Neural cell (in vitro differentiated cells): ENCODE results near the gene BRI3BP. TPM values are rescaled to one million over a fixed set of nuclear protein-coding genes. Genes with fewer than 3 reads are reported as not detected.
"Not testable (repeated sequence)": the region's sequence is repeated elsewhere in the genome, so short reads cannot be mapped to it uniquely, and the experiment has no call there.

ENCODE experiments used
- H2AFZ ChIP-seq: fragments of 200-600, 300-800 bp; sonication (generic), shearing (Covaris generic); 2 replicates; pipeline ENCODE4 v1.6.0; 2014; ENCODE audit warnings: low read depth, mild to moderate bottlenecking, antibody characterized with exemption, low read length, moderate library complexity
- H3F3A ChIP-seq: fragments of 200-600 bp; shearing (Covaris generic); 2 replicates; pipeline ENCODE4 v1.6.1; 2016; ENCODE audit warnings: mild to moderate bottlenecking, moderate library complexity, mixed read lengths, antibody characterized with exemption, low read length; ENCODE audit not compliant: insufficient read depth, poor library complexity, severe bottlenecking
- H3K27ac ChIP-seq: fragments of 200-600, 300-800 bp; sonication (generic), shearing (Covaris generic); 2 replicates; pipeline ENCODE4 v1.5.1; 2014; ENCODE audit warnings: mild to moderate bottlenecking, low read length, moderate library complexity
- H3K27me3 ChIP-seq: fragments of 300-800, 200-600 bp; sonication (generic), shearing (Covaris generic); 2 replicates; pipeline ENCODE4 v1.6.0; 2014; ENCODE audit warnings: mild to moderate bottlenecking, low read depth, low read length, moderate library complexity; ENCODE audit not compliant: insufficient read depth
- H3K36me3 ChIP-seq: fragments of 300-800, 200-600 bp; sonication (generic), shearing (Covaris generic); 2 replicates; pipeline ENCODE4 v1.5.1; 2014; ENCODE audit warnings: mild to moderate bottlenecking, antibody characterized with exemption, low read length, moderate library complexity; ENCODE audit not compliant: insufficient read depth
- H3K4me2 ChIP-seq: fragments of 300-800, 200-600 bp; sonication (generic), shearing (Covaris generic); 2 replicates; pipeline ENCODE4 v1.6.0; 2014; ENCODE audit warnings: mild to moderate bottlenecking, low read length
- H3K4me3 ChIP-seq: fragments of 300-800, 200-600 bp; sonication (generic), shearing (Covaris generic); 2 replicates; pipeline ENCODE4 v1.5.1; 2014; ENCODE audit warnings: mild to moderate bottlenecking, low read length, moderate library complexity
- H3K79me2 ChIP-seq: fragments of 200-600 bp; shearing (Covaris generic); replicated peaks from 2 replicates; pipeline ENCODE4 v1.6.0; 2014; ENCODE audit warnings: mild to moderate bottlenecking, low read length, moderate library complexity; ENCODE audit not compliant: insufficient read depth
- H3K9ac ChIP-seq: fragments of 300-800, 200-600 bp; sonication (generic), shearing (Covaris generic); 2 replicates; pipeline ENCODE4 v1.6.1; 2016; ENCODE audit warnings: mild to moderate bottlenecking, low read length, mixed read lengths
- H3K9me2 ChIP-seq: fragments of 200-600 bp; shearing (Covaris generic); 2 replicates; pipeline ENCODE4 v1.6.1; 2016; ENCODE audit warnings: mild to moderate bottlenecking, low read length, mixed read lengths; ENCODE audit not compliant: insufficient read depth
- H3K9me3 ChIP-seq: fragments of 200-600, 300-800 bp; sonication (generic), shearing (Covaris generic); 2 replicates; pipeline ENCODE4 v1.6.1; 2016; ENCODE audit warnings: mild to moderate bottlenecking, mixed run types, low read length, moderate library complexity, mixed read lengths
- H4K20me1 ChIP-seq: fragments of 200-600 bp; shearing (Covaris generic); 2 replicates; pipeline ENCODE4 v1.6.1; 2016; ENCODE audit warnings: mild to moderate bottlenecking, mixed run types; ENCODE audit not compliant: insufficient read depth
- EP300 ChIP-seq: fragments of 450-650 bp; conservative IDR thresholded peaks from 2 replicates; pipeline ENCODE4 v1.6.1; 2014; ENCODE audit warnings: antibody characterized with exemption, mild to moderate bottlenecking, moderate library complexity; ENCODE audit not compliant: poor library complexity, severe bottlenecking
- EZH2 ChIP-seq: fragments of 200-600, 300-800 bp; shearing (Covaris generic), sonication (generic); IDR thresholded peaks from 2 replicates; pipeline ENCODE4 v1.6.1; 2014; ENCODE audit warnings: antibody characterized with exemption, low read length, borderline replicate concordance, mild to moderate bottlenecking; ENCODE audit not compliant: insufficient read depth, poor library complexity, severe bottlenecking
- MXI1 ChIP-seq: fragments of 450-650 bp; conservative IDR thresholded peaks from 2 replicates; pipeline ENCODE4 v1.6.1; 2014; ENCODE audit warnings: antibody characterized with exemption, mild to moderate bottlenecking; ENCODE audit not compliant: poor library complexity, severe bottlenecking
- POLR2AphosphoS5 ChIP-seq: IDR thresholded peaks from 2 replicates; pipeline ENCODE4 v1.6.1; 2012
- RAD21 ChIP-seq: fragments of 450-650 bp; conservative IDR thresholded peaks from 2 replicates; pipeline ENCODE4 v1.6.1; 2014; ENCODE audit warnings: antibody characterized with exemption, mild to moderate bottlenecking, moderate library complexity
- REST ChIP-seq: IDR thresholded peaks from 2 replicates; pipeline ENCODE4 v1.6.1; 2012; ENCODE audit warnings: borderline replicate concordance
- SMC3 ChIP-seq: fragments of 450-650 bp; conservative IDR thresholded peaks from 2 replicates; pipeline ENCODE4 v1.6.1; 2014; ENCODE audit warnings: antibody characterized with exemption, mild to moderate bottlenecking, moderate library complexity; ENCODE audit not compliant: poor library complexity
- TAF1 ChIP-seq: IDR thresholded peaks from 2 replicates; pipeline ENCODE4 v1.6.1; 2012; ENCODE audit warnings: low read depth
- polyA plus RNA-seq: library from polyadenylated mRNA; depleted of rRNA; stranded (reverse); fragments of >200 nt; gene quantifications from 2 replicates; pipeline ENCODE4 v1.2.3, GENCODE V29; 2014
- TF ChIP-seq, protein P1 (sequence below): fragments of 450-650 bp; IDR thresholded peaks from 2 replicates; pipeline ENCODE4 v1.5.1; 2014; ENCODE audit warnings: antibody characterized with exemption, mild to moderate bottlenecking, moderate library complexity; ENCODE audit not compliant: poor library complexity, severe bottlenecking

Gene BRI3BP
- polyA plus RNA-seq, 1 donor from 2014 or later: 11.0 TPM

DNA sequence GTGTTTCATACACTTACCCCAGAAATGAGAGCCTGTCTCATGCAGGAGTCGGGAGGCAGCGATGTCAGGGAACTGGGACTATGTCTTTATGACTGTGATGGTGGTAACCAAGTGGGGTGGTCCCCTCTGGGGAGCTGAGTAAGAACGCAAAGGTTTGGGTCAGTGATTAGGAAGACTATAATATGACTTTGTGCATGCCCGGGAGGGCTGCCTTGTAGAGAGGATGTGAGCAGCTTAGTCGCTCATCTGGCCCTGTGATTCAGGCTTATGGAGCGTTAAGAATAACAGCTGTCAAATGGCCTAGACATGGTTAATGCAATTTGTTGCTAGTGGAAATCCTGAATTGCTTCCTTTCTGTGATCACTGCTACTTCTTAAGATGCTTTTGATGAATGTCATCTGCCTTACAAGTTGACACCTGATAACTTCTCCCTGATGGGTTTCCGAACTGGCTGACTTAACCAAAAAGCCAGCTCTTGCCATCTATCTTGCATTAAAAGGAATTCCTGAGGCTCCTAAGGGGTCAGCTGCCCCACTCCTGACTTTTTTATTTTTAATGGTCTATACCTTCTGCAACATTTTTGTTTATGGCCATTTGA lies 36.4 kb downstream of the BRI3BP start:
- H3K79me2 ChIP-seq: no peaks in the 10 kb centered on the region
- peak overlapping the region; percentile 10 for H3K4me2 ChIP-seq
- H3K9me2 ChIP-seq: no peaks in the 10 kb centered on the region
- H4K20me1 ChIP-seq: no peaks in the 10 kb centered on the region
- no peaks in the 10 kb centered on the region for H3K9me3 ChIP-seq
- peak overlapping the region; percentile 79 for H3K27ac ChIP-seq
- H3K36me3 ChIP-seq: no peaks in the 10 kb centered on the region
- TF ChIP-seq POLR2AphosphoS5 (peak; percentile 45), EP300 (peak; percentile 81), EZH2 (no peak)
- H3K27me3 ChIP-seq: no peaks in the 10 kb centered on the region
- H2AFZ ChIP-seq: peak overlapping the region; percentile 1
- peak overlapping the region; percentile 44 for H3K4me3 ChIP-seq
- H3K9ac ChIP-seq: peak overlapping the region; percentile 29
- no peaks in the 10 kb centered on the region for H3F3A ChIP-seq

- not testable (repeated sequence) for H3K4me3 ChIP-seq, H3F3A ChIP-seq, H3K36me3 ChIP-seq, H2AFZ ChIP-seq, H3K27me3 ChIP-seq, H3K27ac ChIP-seq, H3K9me2 ChIP-seq, H4K20me1 ChIP-seq, H3K79me2 ChIP-seq, H3K9me3 ChIP-seq, H3K4me2 ChIP-seq, H3K9ac ChIP-seq
These were observed 38.0 kb downstream of the BRI3BP start for GRCh38 chr12:125031471-125031870.

- Histone ChIP-seq H3F3A (no peaks in the 10 kb centered on the region), H3K9me3 (no peaks in the 10 kb centered on the region), H3K27ac (no peak overlapping the region), H3K4me3 (no peak overlapping the region), H4K20me1 (no peaks in the 10 kb centered on the region), H3K9me2 (no peaks in the 10 kb centered on the region), H3K79me2 (no peaks in the 10 kb centered on the region), H2AFZ (no peak overlapping the region), H3K27me3 (no peaks in the 10 kb centered on the region), H3K36me3 (no peaks in the 10 kb centered on the region), H3K9ac (no peak overlapping the region), H3K4me2 (no peak overlapping the region)
- TF ChIP-seq MXI1 (no peak), POLR2AphosphoS5 (no peak), RAD21 (no peak), EZH2 (no peak), EP300 (no peak), SMC3 (no peak), TAF1 (no peak), REST (no peak)
- TF ChIP-seq, protein P1, sequence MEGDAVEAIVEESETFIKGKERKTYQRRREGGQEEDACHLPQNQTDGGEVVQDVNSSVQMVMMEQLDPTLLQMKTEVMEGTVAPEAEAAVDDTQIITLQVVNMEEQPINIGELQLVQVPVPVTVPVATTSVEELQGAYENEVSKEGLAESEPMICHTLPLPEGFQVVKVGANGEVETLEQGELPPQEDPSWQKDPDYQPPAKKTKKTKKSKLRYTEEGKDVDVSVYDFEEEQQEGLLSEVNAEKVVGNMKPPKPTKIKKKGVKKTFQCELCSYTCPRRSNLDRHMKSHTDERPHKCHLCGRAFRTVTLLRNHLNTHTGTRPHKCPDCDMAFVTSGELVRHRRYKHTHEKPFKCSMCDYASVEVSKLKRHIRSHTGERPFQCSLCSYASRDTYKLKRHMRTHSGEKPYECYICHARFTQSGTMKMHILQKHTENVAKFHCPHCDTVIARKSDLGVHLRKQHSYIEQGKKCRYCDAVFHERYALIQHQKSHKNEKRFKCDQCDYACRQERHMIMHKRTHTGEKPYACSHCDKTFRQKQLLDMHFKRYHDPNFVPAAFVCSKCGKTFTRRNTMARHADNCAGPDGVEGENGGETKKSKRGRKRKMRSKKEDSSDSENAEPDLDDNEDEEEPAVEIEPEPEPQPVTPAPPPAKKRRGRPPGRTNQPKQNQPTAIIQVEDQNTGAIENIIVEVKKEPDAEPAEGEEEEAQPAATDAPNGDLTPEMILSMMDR: no peak
These were observed 39.2 kb downstream of the BRI3BP start for GRCh38 chr12:125032466-125033152.
